CD4-positive, alpha-beta T cell (primary cell): ENCODE measurements around the gene HORMAD2. TPM values are rescaled to one million over a fixed set of nuclear protein-coding genes. Genes with fewer than 3 reads are reported as not detected.

ENCODE experiments used
- ATAC-seq: fragments of 200-7000 bp; cut with Tn5 transposase; one replicate; pipeline ENCODE4 v1.10.0; 2022; ENCODE audit warnings: mild to moderate bottlenecking; ENCODE audit not compliant: poor library complexity
- CTCF ChIA-PET: fragments of 350-600 bp; sonication (Branson Sonifier 250); formaldehyde crosslinking; loops from one replicate; lab custom pipeline; 2021; ENCODE audit warnings: antibody characterized with exemption, inconsistent platforms; lab: Charles Lee
- POLR2A ChIA-PET: fragments of 350-600 bp; sonication (Branson Sonifier 250); formaldehyde crosslinking; loops from one replicate; lab custom pipeline; 2021; ENCODE audit warnings: antibody characterized with exemption, inconsistent platforms; lab: Charles Lee
- DNase-seq, 14 experiments: peaks; one replicate each; pipeline ENCODE4 v3.0.0-alpha.2; 2013 to 2020; ENCODE audit warnings: mixed read lengths in 2 of 14
- H3K27ac ChIP-seq, 2 donors: one replicate each; pipeline versions ENCODE4 v1.5.1 to v1.7.0; 2013; ENCODE audit warnings: low read length in 2 of 2, low read depth in 1 of 2, mild to moderate bottlenecking in 1 of 2
- H3K27me3 ChIP-seq, 2 experiments: 1 replicate in 1 of 2; 2 replicates in 1 of 2; pipeline versions ENCODE4 v1.6.1 to v1.7.0; 2013; ENCODE audit warnings: low read length in 2 of 2, control low read depth in 1 of 2, mild to moderate bottlenecking in 1 of 2, moderate library complexity in 1 of 2; ENCODE audit not compliant: insufficient read depth in 2 of 2, control insufficient read depth in 1 of 2
- H3K36me3 ChIP-seq: one replicate; pipeline ENCODE4 v1.6.1; 2013; ENCODE audit warnings: low read length, control low read depth; ENCODE audit not compliant: insufficient read depth
- H3K4me1 ChIP-seq: one replicate; pipeline ENCODE4 v1.6.1; 2013; ENCODE audit warnings: low read length, control low read depth; ENCODE audit not compliant: insufficient read depth
- H3K4me3 ChIP-seq: one replicate; pipeline ENCODE4 v1.5.1; 2013; ENCODE audit warnings: mild to moderate bottlenecking, low read length, moderate library complexity
- H3K9me3 ChIP-seq, 2 experiments: 1 replicate in 1 of 2; 2 replicates in 1 of 2; pipeline versions ENCODE4 v1.6.1 to v1.7.0; 2013; ENCODE audit warnings: low read length in 2 of 2, mild to moderate bottlenecking in 2 of 2, control low read depth in 1 of 2, moderate library complexity in 1 of 2; ENCODE audit not compliant: control insufficient read depth in 1 of 2, insufficient read depth in 1 of 2
- H3K27ac Mint-ChIP-seq: one replicate; pipeline ENCODE4 v1.8.0; 2020; ENCODE audit warnings: mixed read lengths
- H3K27me3 Mint-ChIP-seq: one replicate; pipeline ENCODE4 v1.8.0; 2021; ENCODE audit warnings: mixed read lengths
- H3K36me3 Mint-ChIP-seq: one replicate; pipeline ENCODE4 v1.8.0; 2021; ENCODE audit warnings: low read depth, mixed read lengths
- H3K4me1 Mint-ChIP-seq: one replicate; pipeline ENCODE4 v1.8.0; 2021; ENCODE audit warnings: low read depth, mixed read lengths
- H3K4me3 Mint-ChIP-seq: one replicate; pipeline ENCODE4 v1.8.0; 2020; ENCODE audit warnings: mild to moderate bottlenecking, mixed read lengths
- H3K9me3 Mint-ChIP-seq: one replicate; pipeline ENCODE4 v1.8.0; 2020; ENCODE audit warnings: mixed read lengths
- intact Hi-C, 2 experiments: fragments of 100-400 bp; cut with DNase I in 1 of 2; cut with micrococcal nuclease in 1 of 2; formaldehyde crosslinking; loops; one replicate each; pipeline versions ENCODE4 v1.15.1 to v1.9.0; 2023 to 2025; cut with DNase I, micrococcal nuclease
- total RNA-seq, 174 experiments: library from RNA in 2 of 174; stranded (reverse) in 2 of 174; gene quantifications; one replicate each; pipeline ENCODE4 v1.2.3 and lab custom pipeline; 2021 to 2026
- TF ChIP-seq, protein P1 (sequence below): fragments of 200-600 bp; IDR thresholded peaks from one replicate; pipeline ENCODE4 v1.8.0; 2022; ENCODE audit warnings: antibody characterized with exemption, mild to moderate bottlenecking

The HORMAD2 gene
- total RNA-seq, 2 experiments from 2014 or later, result not detected

DNA sequence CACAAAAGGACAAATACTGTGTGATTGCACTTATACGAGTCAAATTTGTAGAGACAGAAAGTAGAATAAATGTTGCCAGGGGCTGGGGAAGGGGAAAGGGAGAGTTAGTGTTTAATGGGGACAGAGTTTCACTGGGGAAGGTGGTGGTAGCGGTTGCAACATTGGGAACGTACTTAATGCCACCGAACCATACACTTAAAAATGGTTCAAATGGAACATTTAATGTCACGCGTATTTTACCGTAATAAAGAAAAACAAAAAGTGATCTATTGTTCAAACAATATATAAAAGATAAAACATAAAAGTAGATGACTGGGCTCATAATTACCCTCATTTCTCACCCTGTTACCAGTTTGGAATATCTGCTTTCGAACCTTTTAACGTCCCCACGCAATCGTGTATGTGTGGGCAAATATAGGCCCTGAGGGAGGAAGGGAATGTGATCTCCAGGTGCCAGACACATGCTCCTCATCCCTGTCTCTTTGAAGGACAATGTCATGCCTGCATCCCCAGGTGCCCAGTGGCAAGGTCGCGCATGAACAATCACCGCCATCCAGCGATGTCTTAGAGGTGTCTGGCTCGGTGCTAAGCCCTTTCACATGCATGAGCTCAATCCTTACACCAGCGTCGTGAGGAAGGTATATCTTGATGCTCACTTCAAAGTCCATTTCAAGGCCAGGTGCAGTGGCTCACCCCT, 131.0 kb downstream of the HORMAD2 start:
- Histone ChIP-seq H3K36me3 (no peaks in the 10 kb centered on the region), H3K27ac (no peak overlapping the region), H3K9me3 (no peaks in the 10 kb centered on the region), H3K4me1 (peaks cover 16% of the 10 kb centered on the region), H3K27me3 (no peaks in the 10 kb centered on the region), H3K4me3 (no peak overlapping the region)
- POLR2A ChIA-PET, result no interaction called here
- TF ChIP-seq, protein P1, sequence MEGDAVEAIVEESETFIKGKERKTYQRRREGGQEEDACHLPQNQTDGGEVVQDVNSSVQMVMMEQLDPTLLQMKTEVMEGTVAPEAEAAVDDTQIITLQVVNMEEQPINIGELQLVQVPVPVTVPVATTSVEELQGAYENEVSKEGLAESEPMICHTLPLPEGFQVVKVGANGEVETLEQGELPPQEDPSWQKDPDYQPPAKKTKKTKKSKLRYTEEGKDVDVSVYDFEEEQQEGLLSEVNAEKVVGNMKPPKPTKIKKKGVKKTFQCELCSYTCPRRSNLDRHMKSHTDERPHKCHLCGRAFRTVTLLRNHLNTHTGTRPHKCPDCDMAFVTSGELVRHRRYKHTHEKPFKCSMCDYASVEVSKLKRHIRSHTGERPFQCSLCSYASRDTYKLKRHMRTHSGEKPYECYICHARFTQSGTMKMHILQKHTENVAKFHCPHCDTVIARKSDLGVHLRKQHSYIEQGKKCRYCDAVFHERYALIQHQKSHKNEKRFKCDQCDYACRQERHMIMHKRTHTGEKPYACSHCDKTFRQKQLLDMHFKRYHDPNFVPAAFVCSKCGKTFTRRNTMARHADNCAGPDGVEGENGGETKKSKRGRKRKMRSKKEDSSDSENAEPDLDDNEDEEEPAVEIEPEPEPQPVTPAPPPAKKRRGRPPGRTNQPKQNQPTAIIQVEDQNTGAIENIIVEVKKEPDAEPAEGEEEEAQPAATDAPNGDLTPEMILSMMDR, result no peak
- no peak overlapping the region for H3K4me3 Mint-ChIP-seq
- H3K4me1 Mint-ChIP-seq, result peaks cover 16% of the 10 kb centered on the region
- CTCF ChIA-PET, result no interaction called here
- no peak for DNase-seq
- no peaks in the 10 kb centered on the region for H3K27me3 Mint-ChIP-seq
- no peaks in the 10 kb centered on the region for H3K9me3 Mint-ChIP-seq
- ATAC-seq, result no peak
- no peaks in the 10 kb centered on the region for H3K36me3 Mint-ChIP-seq
- no peak overlapping the region for H3K27ac Mint-ChIP-seq
- intact Hi-C loops, result no loop called here

DNA sequence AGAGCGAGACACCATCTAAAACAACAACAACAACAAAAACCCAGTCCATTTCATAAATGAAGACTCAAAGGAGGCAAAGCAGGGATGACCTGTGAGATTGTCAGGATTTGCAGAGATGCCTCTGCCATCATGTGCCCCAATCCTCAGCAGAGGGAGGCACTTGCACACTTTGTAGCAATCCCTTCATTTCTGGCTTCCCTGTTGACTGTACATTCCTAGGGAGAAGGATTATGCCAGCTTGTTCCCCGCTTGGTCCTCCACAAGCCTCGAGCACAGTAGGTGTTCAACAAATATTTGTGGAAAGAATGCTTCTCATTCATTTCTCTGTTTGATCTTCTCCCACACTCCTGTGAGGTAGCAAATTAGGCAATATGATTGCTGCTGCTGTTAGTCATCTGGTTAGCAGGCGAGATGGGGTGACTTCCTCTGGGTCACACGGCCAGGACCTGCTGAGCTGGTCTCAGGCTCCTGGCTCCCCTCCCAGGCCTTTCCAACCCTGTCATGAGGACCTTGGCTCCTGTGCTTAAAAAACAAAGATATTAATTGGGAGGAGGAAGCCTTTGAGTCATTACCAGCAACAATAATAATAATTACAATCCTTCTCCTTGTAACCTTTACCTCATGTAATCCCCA, 132.2 kb downstream of the HORMAD2 start:
- Histone ChIP-seq H3K27me3 (no peaks in the 10 kb centered on the region), H3K36me3 (no peaks in the 10 kb centered on the region), H3K4me3 (no peak overlapping the region), H3K4me1 (peaks cover 18% of the 10 kb centered on the region), H3K9me3 (no peaks in the 10 kb centered on the region), H3K27ac (no peak overlapping the region)
- Mint-ChIP-seq H3K27ac (no peak overlapping the region), H3K9me3 (no peaks in the 10 kb centered on the region), H3K36me3 (no peaks in the 10 kb centered on the region), H3K4me3 (no peak overlapping the region), H3K4me1 (peaks cover 16% of the 10 kb centered on the region), H3K27me3 (no peaks in the 10 kb centered on the region)
- ChIA-PET CTCF (no interaction called here), POLR2A (no interaction called here)
- TF ChIP-seq, protein P1, result no peak
- intact Hi-C loops, result no loop called here
- DNase-seq, result peak in 2 of 14 experiments; percentile 56 to 67
- ATAC-seq, result no peak

DNA sequence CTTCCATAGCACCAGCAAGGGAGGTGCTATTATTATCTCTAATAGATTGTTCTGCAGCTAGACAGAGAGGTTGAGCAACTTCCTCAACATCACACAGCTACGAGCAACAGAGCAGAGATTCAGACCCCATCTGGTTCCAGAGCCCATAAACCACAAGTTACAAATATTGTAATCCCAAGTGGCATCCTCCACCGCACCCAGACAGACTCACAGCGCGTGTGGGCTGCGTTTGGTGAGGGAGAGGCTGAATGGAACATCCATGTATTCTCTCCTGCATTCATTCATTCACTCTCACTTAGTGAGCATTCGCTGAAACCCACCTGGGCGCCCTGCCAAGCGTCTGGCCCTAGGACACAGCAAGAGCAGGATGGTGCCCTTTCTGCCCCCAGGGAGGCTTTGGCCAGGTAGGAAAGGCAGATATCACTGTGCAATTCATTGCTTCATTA, 132.8 kb downstream of the HORMAD2 start:
- CTCF ChIA-PET, result no interaction called here

More for the DNA sequence above, 132.8 kb downstream of the HORMAD2 start:
- H3K36me3 Mint-ChIP-seq, result no peaks in the 10 kb centered on the region
- no peak overlapping the region for H3K27ac Mint-ChIP-seq
- TF ChIP-seq, protein P1, result no peak
- Histone ChIP-seq H3K27me3 (no peaks in the 10 kb centered on the region), H3K27ac (no peak overlapping the region), H3K4me1 (peaks cover 18% of the 10 kb centered on the region), H3K9me3 (no peaks in the 10 kb centered on the region), H3K36me3 (no peaks in the 10 kb centered on the region), H3K4me3 (no peak overlapping the region)
- DNase-seq, result peak in 2 of 14 experiments; percentile 19 to 35
- intact Hi-C loops, result no loop called here
- no peaks in the 10 kb centered on the region for H3K27me3 Mint-ChIP-seq
- POLR2A ChIA-PET, result no interaction called here
- H3K4me3 Mint-ChIP-seq, result no peak overlapping the region
- no peak for ATAC-seq
- no peaks in the 10 kb centered on the region for H3K9me3 Mint-ChIP-seq
- H3K4me1 Mint-ChIP-seq, result peaks cover 16% of the 10 kb centered on the region
